Effector CD8-positive, alpha-beta T cell (primary cell): ENCODE results near the gene CNOT1.
"Not testable (repeated sequence)": the region's sequence is repeated elsewhere in the genome, so short reads cannot be mapped to it uniquely, and the experiment has no call there.

ENCODE experiments used
- DNase-seq: peaks from one replicate; lab custom pipeline; 2025; lab: John Stamatoyannopoulos, UW

Gene CNOT1

DNA sequence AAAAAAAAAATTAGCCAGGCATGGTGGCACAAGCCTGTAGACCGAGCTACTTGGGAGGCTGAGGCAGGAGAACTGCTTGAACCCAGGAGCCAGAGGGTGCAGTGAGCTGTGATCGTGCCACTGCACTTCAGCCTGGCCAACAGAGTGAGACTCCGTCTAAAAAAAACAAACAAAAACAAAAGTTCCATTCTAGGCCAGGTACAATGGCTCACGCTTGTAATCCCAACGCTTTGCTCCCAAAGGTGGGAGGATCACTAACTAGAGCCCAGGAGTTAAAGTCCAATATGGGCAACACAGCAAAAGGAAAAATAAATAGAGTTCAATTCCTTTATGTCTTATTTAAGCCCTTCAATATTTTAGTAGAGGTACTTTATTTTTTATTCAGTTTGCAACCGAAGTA lies 47.5 kb downstream of the CNOT1 start:
- DNase-seq = no peak

DNA sequence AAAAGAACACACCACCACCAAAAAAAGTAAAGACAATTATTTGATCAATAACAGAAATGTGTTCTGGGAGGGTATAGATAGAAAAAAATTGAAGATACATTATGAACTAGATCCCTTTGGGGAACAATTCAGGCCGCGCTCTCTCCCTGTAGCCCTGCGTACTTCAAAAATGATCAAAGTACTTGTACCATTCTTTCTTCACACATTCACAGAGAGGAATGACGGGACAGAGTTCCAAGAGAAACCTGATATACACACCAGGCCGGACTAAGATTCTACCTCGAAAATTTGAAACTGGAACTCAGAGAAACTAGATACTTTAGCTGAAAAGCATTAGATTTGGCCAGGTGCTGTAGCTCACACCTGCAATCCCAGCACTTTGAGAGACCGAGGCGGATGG lies 50.0 kb downstream of the CNOT1 start:
- no peak for DNase-seq

DNA sequence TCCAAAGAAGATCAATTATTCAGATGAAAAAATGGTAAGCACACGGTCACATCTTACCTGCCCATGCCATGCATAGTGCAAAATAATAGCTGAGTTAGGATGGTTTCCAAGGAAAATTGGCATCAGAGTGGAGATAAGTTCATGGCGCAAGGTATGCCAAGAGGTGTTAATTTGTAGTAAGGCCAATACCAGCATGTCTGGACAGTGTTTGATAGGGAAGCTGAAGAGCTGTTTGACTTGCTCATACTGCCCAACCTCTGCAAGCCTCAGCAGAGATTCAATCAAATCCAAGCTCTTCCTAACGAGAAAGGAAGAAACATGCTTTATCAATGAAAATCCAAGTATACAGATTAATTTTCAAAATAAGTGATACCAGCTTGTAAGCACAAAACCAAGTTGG lies 51.0 kb downstream of the CNOT1 start:
- DNase-seq = no peak

DNA sequence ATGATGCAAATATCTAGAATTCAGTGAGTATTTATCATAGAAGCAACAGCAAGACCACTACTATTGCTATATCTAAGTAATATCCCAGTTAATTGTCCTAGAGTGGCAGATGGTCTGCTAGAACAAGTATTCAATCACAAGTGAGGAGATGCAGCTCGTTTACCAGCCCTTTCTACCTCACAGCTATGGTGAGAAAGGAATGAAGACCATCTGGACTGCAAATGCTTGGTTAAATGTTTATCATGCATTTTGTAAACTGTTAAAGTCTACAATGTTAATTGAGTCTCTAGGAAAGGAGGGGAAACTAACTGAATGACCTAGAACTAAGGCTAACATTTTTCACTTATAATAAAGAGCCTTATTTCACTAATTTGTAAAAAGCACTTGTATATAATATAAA lies 52.5 kb downstream of the CNOT1 start:
- DNase-seq = no peak

DNA sequence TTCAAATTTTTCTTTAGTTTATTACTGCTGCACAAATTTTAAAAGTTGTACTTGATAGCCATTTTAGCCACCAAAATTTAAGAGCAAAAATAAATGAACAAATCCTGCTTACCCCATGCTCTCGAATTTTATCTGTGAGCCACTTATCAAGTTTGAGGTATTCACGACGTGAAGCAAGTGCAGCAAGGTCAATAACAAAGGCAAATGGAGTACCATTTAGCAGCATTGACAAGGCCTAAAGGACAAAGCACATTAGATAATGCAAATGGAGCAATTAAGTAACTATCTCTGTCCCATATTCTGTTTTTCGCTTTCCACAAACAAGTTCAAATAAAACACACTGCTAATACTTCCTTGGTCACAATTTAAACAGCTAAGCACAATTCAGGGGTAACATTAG lies 54.7 kb downstream of the CNOT1 start:
- DNase-seq = no peak

DNA sequence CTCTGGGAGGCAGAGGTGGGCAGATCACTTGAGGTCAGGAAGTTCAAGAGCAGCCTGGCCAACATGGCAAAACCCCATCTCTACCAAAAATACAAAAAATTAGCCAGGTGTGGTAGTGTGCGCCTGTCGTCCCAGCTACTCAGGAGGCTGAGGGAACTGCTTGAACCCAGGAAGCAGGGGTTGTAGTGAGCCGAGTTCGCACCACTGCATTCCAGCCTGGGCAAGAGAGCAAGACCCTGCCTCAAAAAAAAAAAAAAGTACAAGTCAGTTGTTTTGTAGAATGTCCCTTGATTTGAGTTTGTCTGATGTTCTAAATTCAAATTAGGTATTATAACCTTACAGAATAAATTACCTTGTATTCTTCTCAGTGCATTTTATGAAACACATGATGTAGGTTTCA lies 63.9 kb downstream of the CNOT1 start:
- not testable (repeated sequence) for DNase-seq

DNA sequence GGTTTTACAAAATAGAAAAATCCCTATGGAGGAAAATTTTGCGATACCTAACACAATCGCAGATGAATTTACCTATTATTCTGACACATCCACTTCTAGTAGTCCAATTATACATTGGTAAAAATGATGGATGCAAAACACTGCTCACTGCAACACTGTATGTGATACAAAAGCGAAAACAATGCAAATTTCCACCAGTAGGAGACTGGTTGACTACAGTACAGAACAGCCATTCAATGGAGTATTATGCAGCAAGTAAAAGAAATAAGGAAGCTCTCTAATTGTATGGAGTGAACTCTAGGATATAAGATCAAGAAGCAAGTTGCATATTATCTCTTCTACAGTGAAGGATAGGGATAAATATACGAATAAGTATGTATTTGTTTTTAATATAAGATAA lies 65.9 kb downstream of the CNOT1 start:
- DNase-seq = no peak

DNA sequence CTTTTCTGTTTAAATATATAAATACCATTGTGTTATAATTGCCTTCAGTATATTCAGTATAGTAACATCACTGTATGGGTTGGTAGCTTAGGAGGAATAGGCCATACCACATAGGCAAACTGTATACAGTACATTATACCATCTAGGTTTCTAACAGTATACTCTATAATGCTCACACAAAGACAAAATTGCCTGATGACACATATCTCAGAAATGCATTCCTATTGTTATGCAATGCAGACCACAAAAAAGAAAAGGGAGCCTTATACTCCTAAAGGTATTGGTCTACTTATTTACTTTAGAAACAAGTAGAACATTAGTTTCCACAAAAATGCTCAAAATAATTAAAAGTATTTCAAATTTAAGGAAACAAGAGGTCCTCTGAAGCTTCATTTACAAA lies 66.4 kb downstream of the CNOT1 start:
- DNase-seq = no peak

DNA sequence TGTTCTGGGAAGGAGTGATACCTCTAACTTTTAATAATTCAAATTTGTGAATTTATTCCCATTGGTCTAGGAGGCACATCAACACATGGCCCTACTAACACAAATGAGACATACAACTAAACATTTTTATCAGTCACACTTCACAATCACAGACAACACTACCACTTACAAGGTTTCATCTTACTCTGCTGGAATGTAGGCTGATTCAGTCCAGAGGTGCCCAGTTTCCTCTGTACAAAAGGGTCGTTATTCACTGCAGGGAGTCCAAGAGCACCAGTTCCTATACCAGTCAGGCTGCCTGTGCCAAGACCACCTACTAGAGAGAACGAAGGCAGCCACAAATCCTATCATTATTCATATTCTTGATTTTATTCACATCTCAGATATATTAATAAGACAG lies 72.9 kb downstream of the CNOT1 start:
- DNase-seq = no peak

DNA sequence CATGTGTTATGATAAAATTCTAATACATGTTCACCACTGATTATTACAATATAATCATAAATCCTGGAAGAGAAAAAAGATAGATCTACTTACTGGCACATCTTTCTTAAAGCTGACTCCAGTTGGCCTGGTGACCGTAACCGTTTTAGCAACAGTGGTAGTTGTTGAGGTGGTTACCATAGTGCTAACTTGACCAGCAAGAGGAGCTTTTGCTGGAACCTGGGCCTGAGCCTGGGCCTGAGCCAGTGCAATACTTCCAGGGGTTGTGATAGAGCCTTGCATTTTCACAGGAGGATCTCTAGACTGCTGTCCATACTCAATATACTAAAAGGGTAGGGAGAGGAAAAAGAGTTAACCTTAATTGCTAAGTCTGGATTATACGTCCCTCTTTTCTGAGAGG lies 78.1 kb downstream of the CNOT1 start:
- no peak for DNase-seq

DNA sequence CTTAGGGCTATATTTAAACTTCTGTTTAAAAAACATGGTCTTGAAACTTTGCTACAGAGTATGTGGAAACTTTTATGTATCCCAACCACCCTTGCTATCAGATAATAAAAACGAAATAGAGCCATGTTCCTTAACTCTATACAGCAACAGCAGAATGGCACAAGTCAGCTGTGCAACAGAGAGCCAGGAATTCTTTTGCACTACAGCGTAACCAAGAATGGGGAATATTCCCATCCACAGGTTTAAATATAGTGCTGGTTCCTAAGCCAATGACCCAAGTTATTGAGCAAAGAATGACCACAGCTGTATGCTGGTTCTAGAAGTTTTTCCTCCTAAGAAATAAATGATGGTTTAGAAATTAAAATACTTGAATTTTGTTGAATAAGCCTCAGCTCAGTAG lies 81.2 kb downstream of the CNOT1 start:
- no peak for DNase-seq

DNA sequence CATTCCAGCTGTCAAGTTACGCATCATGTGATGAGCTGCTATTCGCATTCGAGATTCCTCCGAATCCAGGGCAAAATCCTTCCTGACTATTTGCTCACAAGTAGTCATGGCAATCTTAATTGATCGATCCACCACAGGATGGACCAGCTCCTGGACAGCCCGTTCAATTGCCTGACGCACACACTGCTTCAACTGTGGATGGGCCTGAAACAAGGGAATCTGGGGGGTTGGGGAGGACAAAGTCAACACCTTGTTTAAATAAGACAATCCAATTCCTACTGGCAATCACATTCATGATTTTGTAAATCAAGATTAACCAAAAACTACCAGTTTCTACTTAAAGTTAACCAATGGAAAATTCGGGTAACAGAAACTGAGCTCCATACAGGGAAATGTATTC lies 85.9 kb downstream of the CNOT1 start:
- DNase-seq = no peak

DNA sequence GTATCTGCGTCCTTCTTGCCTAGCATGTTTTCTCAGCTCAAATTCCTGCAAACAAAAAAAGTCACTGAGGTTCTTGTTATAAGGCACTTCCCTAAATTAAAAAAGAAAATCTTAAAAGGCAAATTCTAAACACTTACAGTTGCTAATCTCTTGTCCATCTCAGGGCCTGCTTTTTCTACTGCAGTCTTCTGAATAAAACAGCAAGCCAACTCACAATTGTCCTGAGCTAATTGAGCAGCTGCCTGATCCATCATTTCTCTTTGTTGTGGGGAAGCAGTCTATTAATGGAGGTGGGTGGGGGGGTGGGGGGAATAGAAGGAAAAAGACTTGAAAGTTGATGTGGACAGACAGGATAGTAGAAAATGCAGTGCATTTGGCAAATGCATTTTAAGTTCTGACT lies 87.3 kb downstream of the CNOT1 start:
- no peak for DNase-seq

DNA sequence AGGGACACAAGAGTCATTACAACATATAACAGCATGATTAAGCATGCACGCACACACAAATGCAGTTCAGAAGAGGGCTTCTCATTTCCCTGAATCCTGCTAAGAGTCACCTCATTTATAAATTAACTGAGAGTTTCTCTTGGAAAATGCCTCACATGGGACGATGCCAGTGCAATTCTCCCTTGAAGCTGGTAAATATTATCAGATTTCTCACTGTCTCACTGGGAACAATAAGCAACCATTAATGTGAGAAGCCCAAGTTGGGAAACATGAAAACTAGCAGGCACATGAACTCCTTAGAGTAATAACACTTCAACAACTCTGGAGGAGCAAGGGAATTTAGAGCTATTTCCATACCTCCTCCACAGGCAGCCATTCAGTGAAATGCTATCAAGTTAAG lies 87.9 kb downstream of the CNOT1 start:
- no peak for DNase-seq

DNA sequence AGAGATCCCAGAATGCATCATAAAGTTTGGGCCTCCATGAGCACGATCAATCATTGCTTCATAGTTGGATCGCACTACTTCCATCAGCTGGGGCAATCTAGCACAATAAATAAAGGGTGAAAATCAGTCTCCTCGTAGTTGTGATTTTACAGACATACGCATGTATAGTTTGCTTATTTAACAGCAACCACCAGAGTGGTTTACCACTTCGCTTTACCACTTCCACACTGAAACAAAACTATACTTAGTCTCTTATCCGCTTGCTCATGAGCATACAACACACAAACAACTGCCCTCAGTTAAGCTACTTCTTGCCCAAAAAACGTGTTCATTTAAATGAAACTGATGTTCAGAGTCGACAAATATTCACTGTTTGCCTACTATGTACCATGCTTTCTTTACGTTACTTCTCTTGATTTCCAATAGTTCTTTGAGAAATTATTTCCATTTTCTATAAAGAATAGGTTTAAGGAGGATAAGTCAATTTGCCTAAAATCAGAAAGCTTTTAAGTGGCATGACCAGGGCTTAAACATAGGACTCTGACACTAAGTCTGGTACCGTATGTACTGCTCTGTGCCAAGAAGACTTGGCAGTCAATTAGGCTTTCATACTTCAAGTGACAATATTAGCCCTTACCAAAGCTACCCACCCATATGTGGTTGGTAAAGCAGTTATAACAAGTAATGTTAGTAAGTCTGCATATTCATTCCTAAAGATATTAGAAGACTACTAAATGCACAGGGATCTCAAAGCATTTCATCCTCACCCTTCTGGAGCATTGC lies 92.3 kb downstream of the CNOT1 start:
- DNase-seq = no peak

DNA sequence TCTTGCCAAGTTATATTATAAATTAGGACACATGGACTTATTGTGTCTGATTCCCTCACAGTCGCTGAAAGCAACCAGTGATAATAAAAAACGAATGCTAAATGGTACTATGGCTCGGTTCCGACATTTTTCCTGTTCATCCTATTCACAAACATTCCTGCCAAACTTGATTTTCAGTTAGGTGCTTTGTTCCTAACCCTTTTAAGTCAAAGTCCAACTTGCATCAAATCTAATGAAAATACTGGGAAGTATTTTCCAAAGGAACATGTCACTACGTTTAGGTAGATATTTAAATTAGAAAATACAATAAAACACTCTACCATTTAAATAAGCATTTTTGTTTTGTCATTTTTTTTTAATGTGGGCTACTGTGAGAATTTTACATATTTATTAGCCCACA lies 93.3 kb downstream of the CNOT1 start:
- DNase-seq = no peak

DNA sequence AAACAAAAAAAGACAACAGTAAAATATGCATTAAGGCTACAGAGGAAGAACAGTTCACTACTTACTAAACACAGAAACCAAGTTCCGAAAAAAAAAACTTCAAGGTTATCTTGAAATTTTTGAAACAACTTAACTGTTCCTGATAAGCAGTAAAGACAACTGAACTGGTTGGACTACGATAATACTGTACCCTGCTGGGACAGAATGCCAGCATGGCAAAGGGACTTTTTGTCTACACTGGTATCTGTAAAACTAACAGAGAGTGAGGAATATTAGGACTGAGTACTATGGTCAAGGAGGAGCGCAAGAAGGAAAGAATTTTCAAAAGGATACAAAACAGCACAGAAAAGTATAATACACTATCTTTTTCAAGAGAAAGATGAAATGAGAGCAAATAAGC lies 94.5 kb downstream of the CNOT1 start:
- DNase-seq = no peak

DNA sequence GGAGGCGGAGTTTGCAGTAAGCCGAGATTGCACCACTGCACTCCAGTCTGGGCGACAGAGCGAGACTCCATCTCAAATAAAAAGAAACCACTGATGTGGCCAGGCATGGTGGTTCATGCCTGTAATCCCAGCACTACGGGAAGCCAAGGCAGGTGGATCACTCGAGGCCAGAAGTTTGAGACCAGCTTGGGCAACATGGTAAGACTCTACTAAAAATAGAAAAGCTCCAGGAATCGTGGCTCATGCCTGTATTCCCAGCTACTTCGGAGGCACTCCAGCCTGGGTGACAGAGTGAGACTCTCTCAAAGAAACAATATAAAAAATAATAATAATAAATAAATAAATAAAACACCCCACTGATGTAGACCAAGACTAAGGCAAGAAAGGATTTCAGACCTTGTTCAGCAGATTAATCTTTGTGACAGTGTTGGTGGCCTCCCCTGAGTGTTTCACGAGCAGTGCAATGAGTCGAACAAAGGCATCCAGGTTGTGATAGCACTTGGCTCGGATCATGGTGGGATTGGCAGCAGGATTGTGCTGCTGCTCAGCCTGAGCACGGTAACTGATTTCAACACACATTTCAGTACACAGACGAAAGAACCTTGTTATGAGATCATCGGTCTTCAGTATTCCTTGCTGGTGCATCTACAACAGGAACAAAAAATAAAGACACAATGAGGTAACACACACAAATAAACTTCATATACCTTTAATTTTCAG lies 95.7 kb downstream of the CNOT1 start:
- DNase-seq = no peak

DNA sequence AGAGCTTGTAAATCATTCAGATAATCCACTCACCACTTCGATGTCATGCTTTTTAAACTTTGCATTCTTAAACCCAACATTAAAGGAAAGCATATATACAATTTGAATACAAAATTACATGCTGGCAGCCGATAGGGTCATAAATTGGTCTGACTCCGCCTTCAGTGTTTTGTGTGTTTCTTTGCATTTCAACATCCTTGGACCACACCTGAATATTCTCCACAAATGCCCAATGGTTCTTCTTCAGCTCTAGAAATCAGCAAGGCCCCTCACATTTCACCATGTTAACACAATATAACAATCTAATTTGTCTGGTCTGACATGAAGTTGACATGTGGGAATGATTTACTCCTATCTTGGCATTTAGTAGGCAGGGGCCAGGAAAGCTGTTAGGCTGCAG lies 97.2 kb downstream of the CNOT1 start:
- no peak for DNase-seq

DNA sequence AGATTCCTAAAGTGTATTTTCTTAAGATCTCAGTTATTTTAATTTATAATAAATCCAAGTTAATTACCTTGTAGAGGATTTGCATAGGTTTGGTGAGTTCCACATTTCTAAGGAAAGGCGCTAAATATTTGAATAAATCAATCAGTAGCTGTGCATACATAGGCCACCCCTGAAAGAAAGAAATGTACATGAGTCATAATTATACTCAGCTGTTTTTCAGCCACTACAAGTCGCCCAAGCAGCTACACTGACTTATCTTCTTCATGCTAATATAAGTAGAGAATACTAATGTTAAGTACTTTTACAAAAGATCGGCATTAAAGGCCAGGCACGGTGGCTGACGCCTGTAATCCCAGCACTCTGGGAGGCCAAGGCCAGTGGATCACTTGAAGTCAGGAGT lies 99.4 kb downstream of the CNOT1 start:
- no peak for DNase-seq

DNA sequence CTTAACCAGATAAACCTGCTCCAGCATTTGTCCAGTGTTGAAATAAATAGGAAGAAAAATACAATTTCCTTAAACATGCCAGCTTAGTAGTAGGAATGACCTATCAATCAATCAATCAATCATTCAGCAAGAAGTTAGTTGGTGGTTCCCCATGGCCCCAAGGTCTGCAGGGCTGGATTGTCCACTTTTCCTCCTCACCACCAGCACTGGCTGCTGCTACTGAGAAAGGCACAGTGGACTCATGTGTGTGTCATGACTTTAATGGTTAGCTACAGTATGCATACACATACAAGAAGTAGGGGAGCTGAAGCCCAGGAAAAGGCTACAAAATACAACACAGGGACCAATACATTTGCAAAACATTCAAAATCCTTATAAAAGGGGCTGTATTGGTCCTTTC lies 109.9 kb downstream of the CNOT1 start:
- no peak for DNase-seq

DNA sequence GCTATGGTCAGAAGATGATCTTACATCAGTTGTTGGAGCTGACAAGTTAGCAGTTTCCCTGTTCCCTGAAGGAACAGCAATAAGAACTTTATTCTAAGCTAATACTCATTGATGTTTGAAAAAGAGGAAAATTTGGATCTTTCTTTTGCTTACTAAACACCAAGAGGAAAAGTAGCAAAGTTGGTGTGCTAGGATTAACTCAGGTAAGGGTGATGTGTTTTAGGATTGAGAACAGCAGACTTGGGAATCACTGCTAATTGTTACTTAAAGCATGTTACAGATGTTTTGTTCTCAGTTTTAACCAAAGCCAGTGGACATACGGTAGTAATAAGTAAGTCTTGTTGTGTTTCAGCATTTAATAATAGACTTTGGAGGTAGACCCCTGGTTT lies 110.7 kb downstream of the CNOT1 start:
- no peak for DNase-seq

DNA sequence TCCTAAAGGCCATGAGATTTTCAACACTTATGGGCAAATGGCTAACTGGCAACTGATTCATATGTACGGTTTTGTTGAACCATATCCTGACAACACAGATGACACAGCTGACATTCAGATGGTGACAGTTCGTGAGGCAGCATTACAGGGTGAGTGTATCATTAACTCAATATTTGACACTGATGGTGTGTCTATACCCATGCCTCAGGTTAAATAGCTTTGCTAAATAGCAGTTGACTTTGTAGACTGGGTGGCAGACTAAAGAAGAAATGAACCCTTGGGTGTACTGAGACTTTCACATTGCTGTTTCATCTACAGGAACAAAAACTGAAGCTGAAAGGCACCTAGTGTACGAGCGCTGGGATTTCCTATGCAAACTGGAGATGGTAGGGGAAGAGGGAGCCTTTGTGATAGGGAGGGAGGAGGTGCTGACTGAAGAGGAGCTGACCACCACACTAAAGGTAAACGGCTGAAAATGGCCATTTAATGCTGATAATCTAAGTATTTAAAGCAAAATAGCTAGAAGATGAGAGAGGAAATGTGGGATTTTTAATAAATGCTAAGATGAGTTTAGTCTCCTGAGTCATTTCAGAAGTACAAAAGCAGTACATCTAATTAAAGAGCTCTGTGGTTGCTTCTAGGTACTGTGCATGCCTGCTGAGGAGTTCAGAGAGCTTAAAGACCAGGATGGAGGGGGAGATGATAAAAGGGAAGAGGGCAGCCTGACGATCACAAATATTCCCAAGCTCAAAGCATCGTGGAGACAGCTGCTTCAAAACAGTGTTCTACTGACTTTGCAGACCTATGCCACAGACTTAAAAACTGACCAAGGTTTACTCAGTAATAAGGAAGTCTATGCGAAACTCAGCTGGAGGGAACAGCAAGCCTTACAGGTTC lies 111.3 kb downstream of the CNOT1 start:
- DNase-seq = no peak
